Endothelial cell of umbilical vein (primary cell): ENCODE data around the gene LST1. TPM values are rescaled to one million over a fixed set of nuclear protein-coding genes. Genes with fewer than 3 reads are reported as not detected.

Source experiments
- BruUV-seq: library from RNA; stranded (reverse); fragments of 400-500 nt; replicated peaks from 2 replicates; lab custom pipeline; 2021; lab: Mats Ljungman, UMichigan
- CTCF ChIA-PET: fragments of 300-600, 350-600 bp; sonication (Branson Sonifier 250); formaldehyde crosslinking; loops from one replicate; lab custom pipeline; 2021; ENCODE audit warnings: antibody characterized with exemption, inconsistent platforms; lab: Charles Lee
- POLR2A ChIA-PET: fragments of 300-600, 350-600 bp; sonication (Branson Sonifier 250); formaldehyde crosslinking; loops from one replicate; lab custom pipeline; 2021; ENCODE audit warnings: antibody characterized with exemption, inconsistent platforms; lab: Charles Lee
- DNase-seq: peaks from one replicate; pipeline ENCODE4 v3.0.0-alpha.2; 2011; ENCODE audit warnings: low read depth, low spot score
- FAIRE-seq: peaks from 2 replicates; lab custom pipeline; 2011; peaks lifted over from hg19 to GRCh38; lab: Jason Lieb, UNC
- H2AFZ ChIP-seq: 2 replicates; pipeline ENCODE4 v1.6.0; 2012; ENCODE audit warnings: low read depth, low read length, control low read depth, inconsistent platforms
- H3K27ac ChIP-seq: 2 replicates; pipeline ENCODE4 v1.5.1; 2011; ENCODE audit warnings: low read depth, mild to moderate bottlenecking, control low read depth, low read length, moderate library complexity; ENCODE audit not compliant: insufficient read depth
- H3K27me3 ChIP-seq, 2 experiments: 2 replicates each; pipeline versions ENCODE4 v1.6.0 to v1.6.1; 2011; ENCODE audit warnings: low read length in 2 of 2, mixed read lengths in 1 of 2; ENCODE audit not compliant: control insufficient read depth in 2 of 2, insufficient read depth in 2 of 2
- H3K36me3 ChIP-seq, 2 experiments: 2 replicates in 1 of 2; 3 replicates in 1 of 2; pipeline ENCODE4 v1.5.1; 2011; ENCODE audit warnings: low read length in 2 of 2, mild to moderate bottlenecking in 1 of 2, moderate library complexity in 1 of 2; ENCODE audit not compliant: control insufficient read depth in 2 of 2, insufficient read depth in 2 of 2; ENCODE audit errors: extremely low read depth in 1 of 2
- H3K4me1 ChIP-seq: 3 replicates; pipeline ENCODE4 v1.5.1; 2011; ENCODE audit warnings: mild to moderate bottlenecking, low read length; ENCODE audit not compliant: control insufficient read depth, insufficient read depth; ENCODE audit errors: extremely low read depth
- H3K4me2 ChIP-seq: 2 replicates; pipeline ENCODE4 v1.6.1; 2011; ENCODE audit warnings: low read length, control low read depth, mixed read lengths; ENCODE audit not compliant: insufficient read depth
- H3K4me3 ChIP-seq, 3 experiments: fragments of 200-600 bp in 1 of 3; sonication (generic), shearing (Covaris generic) in 1 of 3; replicated peaks in 1 of 3; 2 replicates each; pipeline ENCODE4 v1.5.1; 2011 to 2016; ENCODE audit warnings: control low read depth in 3 of 3, low read length in 3 of 3, mild to moderate bottlenecking in 2 of 3, inconsistent platforms in 1 of 3, low read depth in 1 of 3, moderate library complexity in 1 of 3; ENCODE audit not compliant: insufficient read depth in 1 of 3
- H3K79me2 ChIP-seq: 2 replicates; pipeline ENCODE4 v1.6.0; 2012; ENCODE audit warnings: low read length, inconsistent platforms; ENCODE audit not compliant: control insufficient read depth, insufficient read depth
- H3K9ac ChIP-seq: replicated peaks from 2 replicates; pipeline ENCODE3; 2011; ENCODE audit warnings: low read length, control low read depth; ENCODE audit not compliant: insufficient read depth; ENCODE audit errors: extremely low read depth
- H3K9me1 ChIP-seq: replicated peaks from 3 replicates; pipeline ENCODE4 v1.6.0; 2011; ENCODE audit warnings: mild to moderate bottlenecking, low read length; ENCODE audit not compliant: control insufficient read depth, insufficient read depth; ENCODE audit errors: extremely low read depth
- H3K9me3 ChIP-seq: replicated peaks from 2 replicates; pipeline ENCODE4 v1.5.1; 2012; ENCODE audit warnings: low read length, inconsistent platforms; ENCODE audit not compliant: control insufficient read depth, insufficient read depth
- H4K20me1 ChIP-seq: replicated peaks from 2 replicates; pipeline ENCODE3; 2011; ENCODE audit warnings: mild to moderate bottlenecking, low read length; ENCODE audit not compliant: control insufficient read depth, insufficient read depth; ENCODE audit errors: extremely low read depth
- EZH2 ChIP-seq: IDR thresholded peaks from 2 replicates; pipeline ENCODE4 v1.6.1; 2012; ENCODE audit warnings: borderline replicate concordance, low read depth, mild to moderate bottlenecking, moderate library complexity, low read length, inconsistent platforms; ENCODE audit not compliant: severe bottlenecking
- FOS ChIP-seq: IDR thresholded peaks from 2 replicates; pipeline ENCODE4 v1.6.1; 2011; ENCODE audit warnings: mild to moderate bottlenecking, low read length, moderate library complexity, borderline replicate concordance; ENCODE audit not compliant: insufficient read depth
- GATA2 ChIP-seq: IDR thresholded peaks from 2 replicates; pipeline ENCODE4 v1.7.0; 2011; ENCODE audit warnings: low read depth, mild to moderate bottlenecking, moderate library complexity, mixed read lengths, low read length; ENCODE audit not compliant: insufficient read length, insufficient read depth
- JUN ChIP-seq: IDR thresholded peaks from 2 replicates; pipeline ENCODE4 v1.6.1; 2011; ENCODE audit warnings: borderline replicate concordance, low read depth; ENCODE audit not compliant: insufficient read length, insufficient read depth
- MYC ChIP-seq: IDR thresholded peaks from one replicate; pipeline ENCODE4 v1.6.1; 2011; ENCODE audit warnings: mild to moderate bottlenecking, low read depth, low read length
- POLR2A ChIP-seq: IDR thresholded peaks from 2 replicates; pipeline ENCODE4 v1.6.1; 2012; ENCODE audit warnings: low read depth, mild to moderate bottlenecking, control low read depth, low read length
- POLR2AphosphoS5 ChIP-seq: IDR thresholded peaks from 2 replicates; pipeline ENCODE4 v1.6.1; 2012; ENCODE audit warnings: low read depth, mild to moderate bottlenecking, control low read depth, low read length, moderate library complexity; ENCODE audit not compliant: insufficient read depth
- dilution Hi-C: fragments of 300-500 bp; cut with MboI; formaldehyde crosslinking; loops from one replicate; pipeline ENCODE4 v1.15.0; 2019; ENCODE audit warnings: low sequenced_read_pairs; ENCODE audit not compliant: extremely low pct_ligation_motif_present
- intact Hi-C: fragments of 100-400 bp; cut with micrococcal nuclease; formaldehyde crosslinking; loops from one replicate; pipeline ENCODE4 v1.10.0; 2022
- polyA plus RNA-seq, 4 experiments: library from polyadenylated mRNA; depleted of rRNA in 3 of 4; stranded (reverse) in 3 of 4; unstranded in 1 of 4; fragments of >200 nt; gene quantifications; 2 replicates each; pipeline versions ENCODE4 v1.2.1 to v1.2.3, GENCODE V29; 2011 to 2012; ENCODE audit warnings: missing spikeins in 1 of 4
- total RNA-seq: library from RNA; stranded (reverse); gene quantifications from 2 replicates; pipeline ENCODE4 v1.2.3, GENCODE V29; 2021
- TF ChIP-seq, protein P1 (sequence below): IDR thresholded peaks from 2 replicates; pipeline ENCODE4 v1.6.1; 2011; ENCODE audit not compliant: insufficient read depth, insufficient read length
- TF ChIP-seq, protein P2 (sequence below), 2 donors: IDR thresholded peaks; 1 replicate in 1 of 2; 2 replicates in 1 of 2; pipeline ENCODE4 v1.5.1; 2011; ENCODE audit warnings: low read length in 2 of 2, mild to moderate bottlenecking in 2 of 2, moderate library complexity in 2 of 2, control low read depth in 1 of 2, inconsistent platforms in 1 of 2, low read depth in 1 of 2; ENCODE audit not compliant: insufficient read depth in 1 of 2; ENCODE audit errors: extremely low read depth in 1 of 2

Gene LST1
- total and polyA plus RNA-seq, 2 donors (not counting 3 experiments of a cell fraction or from before 2014, with no cell fraction given), result 1.00 to 1.8 TPM

DNA sequence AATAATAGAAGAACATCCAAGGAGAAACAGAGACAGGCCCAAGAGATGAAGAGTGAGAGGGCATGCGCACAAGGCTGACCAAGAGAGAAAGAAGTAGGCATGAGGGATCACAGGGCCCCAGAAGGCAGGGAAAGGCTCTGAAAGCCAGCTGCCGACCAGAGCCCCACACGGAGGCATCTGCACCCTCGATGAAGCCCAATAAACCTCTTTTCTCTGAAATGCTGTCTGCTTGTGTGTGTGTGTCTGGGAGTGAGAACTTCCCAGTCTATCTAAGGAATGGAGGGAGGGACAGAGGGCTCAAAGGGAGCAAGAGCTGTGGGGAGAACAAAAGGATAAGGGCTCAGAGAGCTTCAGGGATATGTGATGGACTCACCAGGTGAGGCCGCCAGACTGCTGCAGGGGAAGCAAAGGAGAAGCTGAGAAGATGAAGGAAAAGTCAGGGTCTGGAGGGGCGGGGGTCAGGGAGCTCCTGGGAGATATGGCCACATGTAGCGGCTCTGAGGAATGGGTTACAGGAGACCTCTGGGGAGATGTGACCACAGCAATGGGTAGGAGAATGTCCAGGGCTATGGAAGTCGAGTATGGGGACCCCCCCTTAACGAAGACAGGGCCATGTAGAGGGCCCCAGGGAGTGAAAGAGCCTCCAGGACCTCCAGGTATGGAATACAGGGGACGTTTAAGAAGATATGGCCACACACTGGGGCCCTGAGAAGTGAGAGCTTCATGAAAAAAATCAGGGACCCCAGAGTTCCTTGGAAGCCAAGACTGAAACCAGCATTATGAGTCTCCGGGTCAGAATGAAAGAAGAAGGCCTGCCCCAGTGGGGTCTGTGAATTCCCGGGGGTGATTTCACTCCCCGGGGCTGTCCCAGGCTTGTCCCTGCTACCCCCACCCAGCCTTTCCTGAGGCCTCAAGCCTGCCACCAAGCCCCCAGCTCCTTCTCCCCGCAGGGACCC is 11.7 kb upstream of the LST1 start:
- no peak overlapping the region for H3K27ac ChIP-seq
- BruUV-seq, result no TSS peak
- TF ChIP-seq GATA2 (no peak), POLR2AphosphoS5 (no peak), POLR2A (no peak), EZH2 (no peak), FOS (no peak), JUN (no peak), MYC (no peak)
- TF ChIP-seq, protein P1, sequence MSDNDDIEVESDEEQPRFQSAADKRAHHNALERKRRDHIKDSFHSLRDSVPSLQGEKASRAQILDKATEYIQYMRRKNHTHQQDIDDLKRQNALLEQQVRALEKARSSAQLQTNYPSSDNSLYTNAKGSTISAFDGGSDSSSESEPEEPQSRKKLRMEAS, result no peak
- TF ChIP-seq, protein P2, sequence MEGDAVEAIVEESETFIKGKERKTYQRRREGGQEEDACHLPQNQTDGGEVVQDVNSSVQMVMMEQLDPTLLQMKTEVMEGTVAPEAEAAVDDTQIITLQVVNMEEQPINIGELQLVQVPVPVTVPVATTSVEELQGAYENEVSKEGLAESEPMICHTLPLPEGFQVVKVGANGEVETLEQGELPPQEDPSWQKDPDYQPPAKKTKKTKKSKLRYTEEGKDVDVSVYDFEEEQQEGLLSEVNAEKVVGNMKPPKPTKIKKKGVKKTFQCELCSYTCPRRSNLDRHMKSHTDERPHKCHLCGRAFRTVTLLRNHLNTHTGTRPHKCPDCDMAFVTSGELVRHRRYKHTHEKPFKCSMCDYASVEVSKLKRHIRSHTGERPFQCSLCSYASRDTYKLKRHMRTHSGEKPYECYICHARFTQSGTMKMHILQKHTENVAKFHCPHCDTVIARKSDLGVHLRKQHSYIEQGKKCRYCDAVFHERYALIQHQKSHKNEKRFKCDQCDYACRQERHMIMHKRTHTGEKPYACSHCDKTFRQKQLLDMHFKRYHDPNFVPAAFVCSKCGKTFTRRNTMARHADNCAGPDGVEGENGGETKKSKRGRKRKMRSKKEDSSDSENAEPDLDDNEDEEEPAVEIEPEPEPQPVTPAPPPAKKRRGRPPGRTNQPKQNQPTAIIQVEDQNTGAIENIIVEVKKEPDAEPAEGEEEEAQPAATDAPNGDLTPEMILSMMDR (IDR thresholded peaks at IDR 0.05; ENCODE audit: extremely low read depth in 1 of 2, insufficient read depth in 1 of 2, low read depth in 1 of 2, low read length in 2 of 2), result no peak
- DNase-seq (no peak), FAIRE-seq (no peak)
- H3K4me3 ChIP-seq, result no peak overlapping the region
- CTCF ChIA-PET, result interaction anchor here (4.2 to 32.6 kb wide), 3 partner anchors 11 to 21 kb away, joined by 16 to 1517 read pairs (median 286); partner anchors contain the start of genes ATP6V1G2, DDX39B, LST1 and NCR3
- H3K9ac ChIP-seq, result no peak overlapping the region
- H3K9me3 ChIP-seq, result no peaks in the 10 kb centered on the region
- intact Hi-C loops, result no loop called here
- no peaks in the 10 kb centered on the region for H3K27me3 ChIP-seq
- no peak overlapping the region for H3K4me2 ChIP-seq
- dilution Hi-C loops, result no loop called here
- no peaks in the 10 kb centered on the region for H3K4me1 ChIP-seq
- H4K20me1 ChIP-seq, result no peaks in the 10 kb centered on the region
- H3K79me2 ChIP-seq, result no peaks in the 10 kb centered on the region
- H3K36me3 ChIP-seq, result no peaks in the 10 kb centered on the region
- POLR2A ChIA-PET, result no interaction called here
- H2AFZ ChIP-seq, result no peak overlapping the region
- H3K9me1 ChIP-seq, result no peaks in the 10 kb centered on the region
